Middle frontal gyrus (tissue), 1 donor: ENCODE measurements around the gene OSBPL8.
"Not testable (repeated sequence)": the region's sequence is repeated elsewhere in the genome, so short reads cannot be mapped to it uniquely, and the experiment has no call there.

Source experiments
- DNase-seq: peaks from one replicate; pipeline ENCODE4 v3.0.0-alpha.2; 2015; ENCODE audit warnings: low spot score; ENCODE audit errors: extremely low spot score

Gene OSBPL8

DNA sequence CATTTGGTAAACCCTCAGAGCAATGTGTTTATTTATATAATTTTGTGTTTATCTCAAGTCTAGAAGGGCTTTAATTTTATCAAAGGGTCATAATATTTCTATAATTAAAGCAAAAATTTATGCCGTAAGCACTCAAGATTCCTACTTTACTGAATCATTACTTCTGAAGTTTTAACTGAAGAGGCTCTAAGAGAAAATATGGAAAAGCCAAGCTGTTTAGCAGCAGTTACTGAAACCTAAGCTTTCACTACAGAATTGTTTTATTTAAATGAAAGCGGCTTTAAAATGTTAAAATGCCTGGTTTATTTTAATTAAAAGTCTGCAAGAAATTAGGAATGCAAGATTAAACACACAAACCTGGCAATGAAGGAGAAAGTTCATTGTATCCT lies 137.4 kb downstream of the OSBPL8 start:
- no peak for DNase-seq

GRCh38 chr12:76421046-76421445 lies 138.5 kb downstream of the OSBPL8 start:
- DNase-seq, result no peak

DNA sequence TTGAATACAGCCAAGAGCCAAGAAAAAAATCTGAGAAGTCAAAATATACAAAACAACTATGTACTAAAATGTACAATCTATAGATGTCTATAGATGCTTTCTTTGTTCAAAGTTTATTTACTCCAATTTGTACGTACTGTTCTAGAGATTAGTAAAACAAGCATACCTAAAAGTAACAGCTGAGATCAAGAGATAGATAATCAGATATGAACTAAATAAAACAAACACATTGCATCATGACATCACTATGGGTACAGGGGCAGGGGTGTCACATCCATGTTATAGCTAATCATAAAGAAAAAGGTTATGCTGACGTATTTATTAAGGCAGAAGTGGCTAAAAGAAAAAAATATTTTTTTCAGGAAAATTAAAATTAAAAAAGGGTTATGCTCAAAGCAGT lies 139.3 kb downstream of the OSBPL8 start:
- no peak for DNase-seq

GRCh38 chr12:76417116-76417515 lies 142.5 kb downstream of the OSBPL8 start:
- no peak for DNase-seq

DNA sequence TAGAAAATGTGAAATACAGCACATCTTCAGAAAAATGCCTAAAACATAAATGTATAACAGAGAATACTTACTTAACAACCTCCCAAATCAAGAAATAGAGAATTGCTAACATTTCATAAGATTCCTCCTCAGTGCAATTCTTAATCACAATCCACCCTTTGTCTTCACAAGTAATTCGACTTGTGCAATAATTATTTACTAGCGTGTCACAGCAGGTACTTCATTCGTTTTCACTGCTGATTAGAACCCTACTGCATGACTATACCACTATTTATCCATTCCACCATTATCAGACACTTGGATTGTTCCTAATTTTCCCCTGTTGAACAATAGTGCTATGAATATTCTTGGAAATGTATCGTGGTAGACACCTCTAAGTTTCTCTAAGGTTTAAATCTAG lies 146.4 kb downstream of the OSBPL8 start:
- no peak for DNase-seq

DNA sequence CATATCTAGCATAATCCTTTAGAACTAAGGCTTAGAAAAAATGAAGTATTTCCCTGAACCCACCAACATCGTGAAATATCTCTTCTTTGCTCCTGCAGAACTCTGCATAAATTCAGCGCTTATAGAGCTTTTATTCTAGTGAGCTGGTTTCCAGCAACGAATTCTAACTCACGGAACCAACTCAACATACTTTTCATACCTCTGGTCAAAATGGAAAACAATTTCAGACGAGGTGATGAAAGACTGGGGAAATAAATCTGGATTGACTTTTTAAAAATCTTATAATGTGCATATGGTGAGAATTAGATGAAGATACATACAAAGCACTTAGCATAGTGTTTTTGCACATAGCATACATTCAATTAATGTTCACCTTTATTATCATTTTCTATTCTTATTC lies 148.8 kb downstream of the OSBPL8 start:
- DNase-seq, result no peak

- no peak for DNase-seq
These were observed 149.2 kb downstream of the OSBPL8 start for GRCh38 chr12:76410371-76410770.

- no peak for DNase-seq
These were observed 150.5 kb downstream of the OSBPL8 start for GRCh38 chr12:76409074-76409473.

- no peak for DNase-seq
These were observed 151.9 kb downstream of the OSBPL8 start for GRCh38 chr12:76407710-76408109.

DNA sequence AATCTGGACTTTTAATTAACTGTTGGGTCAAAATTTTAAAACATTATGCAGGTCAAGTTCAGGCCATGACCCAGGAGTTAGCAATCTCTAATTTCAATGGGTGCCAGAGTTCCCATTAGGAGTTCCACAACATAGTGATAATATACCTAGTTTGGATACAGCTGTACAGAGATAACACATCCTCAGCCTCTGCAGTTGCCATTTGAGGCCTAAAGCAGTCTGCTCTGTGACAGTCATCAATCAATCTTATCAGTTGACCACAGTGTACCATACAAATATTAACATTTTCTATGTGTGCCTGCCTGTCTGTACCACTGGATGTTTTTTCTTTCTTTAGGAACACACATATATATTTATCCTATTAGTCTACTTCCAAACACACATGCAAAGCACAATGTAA lies 157.3 kb downstream of the OSBPL8 start:
- no peak for DNase-seq

DNA sequence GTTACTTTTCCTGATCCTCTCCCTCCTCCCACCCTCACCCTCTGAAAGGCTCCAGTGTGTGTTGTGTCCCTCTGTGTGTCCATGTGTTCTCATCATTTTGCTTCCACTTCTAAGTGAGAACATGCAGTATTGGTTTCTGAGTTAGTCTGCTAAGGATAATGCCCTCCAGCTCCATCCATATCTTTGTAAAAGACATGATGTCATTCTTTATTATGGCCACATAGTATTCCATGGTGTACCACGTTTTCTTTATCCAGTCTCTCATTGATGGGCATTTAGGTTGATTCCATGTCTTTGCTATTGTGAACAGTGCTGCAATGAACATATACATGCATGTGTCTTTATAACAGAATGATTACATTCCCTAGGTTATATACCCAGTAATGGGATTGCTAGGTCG lies 159.4 kb downstream of the OSBPL8 start:
- no peak for DNase-seq

DNA sequence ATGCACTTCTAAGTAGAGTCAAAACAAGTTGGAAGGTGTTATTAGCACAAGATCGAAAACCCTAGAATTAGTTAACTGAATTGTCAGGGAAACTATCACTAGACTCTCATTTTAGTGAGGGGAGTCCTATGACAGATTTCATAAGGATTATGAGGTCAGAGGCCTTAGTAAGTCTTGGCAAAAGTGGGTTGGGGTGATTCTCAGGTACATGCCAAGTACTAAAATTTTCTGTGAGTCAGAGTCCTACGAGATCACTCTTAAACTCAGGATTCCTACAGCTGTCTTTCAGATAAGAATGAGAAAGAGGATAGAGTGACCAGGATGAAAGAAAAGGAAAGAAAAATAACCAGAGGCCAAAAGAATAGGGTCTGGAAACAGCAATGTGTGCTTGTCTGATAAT lies 160.5 kb downstream of the OSBPL8 start:
- no peak for DNase-seq

- no peak for DNase-seq
These were observed 161.5 kb downstream of the OSBPL8 start for GRCh38 chr12:76398106-76398505.

DNA sequence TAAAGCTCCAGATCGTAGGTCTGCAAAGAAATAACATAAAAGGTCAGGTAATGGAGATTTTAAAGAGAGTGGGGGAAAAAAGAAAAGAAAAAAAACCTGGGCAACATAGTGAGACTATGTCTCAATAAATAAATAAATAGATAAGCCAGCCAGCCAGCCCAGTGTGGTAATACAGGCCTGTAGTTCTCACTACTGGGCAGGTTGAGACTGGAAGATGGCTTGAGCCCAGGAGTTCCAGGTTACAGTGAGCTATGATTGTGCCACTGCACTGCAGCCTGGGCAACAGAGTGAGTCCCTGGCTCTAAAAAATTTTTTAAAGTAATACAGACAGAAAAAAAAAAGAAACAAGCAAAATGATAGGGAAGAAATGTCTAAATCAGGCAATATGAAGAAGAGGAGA lies 168.1 kb downstream of the OSBPL8 start:
- DNase-seq, result no peak

GRCh38 chr12:76387614-76388013 lies 172.0 kb downstream of the OSBPL8 start:
- DNase-seq, result no peak

GRCh38 chr12:76384560-76384959 lies 175.0 kb downstream of the OSBPL8 start:
- no peak for DNase-seq

GRCh38 chr12:76383988-76384387 lies 175.6 kb downstream of the OSBPL8 start:
- DNase-seq, result no peak

GRCh38 chr12:76379261-76379660 lies 180.3 kb downstream of the OSBPL8 start:
- DNase-seq, result no peak

DNA sequence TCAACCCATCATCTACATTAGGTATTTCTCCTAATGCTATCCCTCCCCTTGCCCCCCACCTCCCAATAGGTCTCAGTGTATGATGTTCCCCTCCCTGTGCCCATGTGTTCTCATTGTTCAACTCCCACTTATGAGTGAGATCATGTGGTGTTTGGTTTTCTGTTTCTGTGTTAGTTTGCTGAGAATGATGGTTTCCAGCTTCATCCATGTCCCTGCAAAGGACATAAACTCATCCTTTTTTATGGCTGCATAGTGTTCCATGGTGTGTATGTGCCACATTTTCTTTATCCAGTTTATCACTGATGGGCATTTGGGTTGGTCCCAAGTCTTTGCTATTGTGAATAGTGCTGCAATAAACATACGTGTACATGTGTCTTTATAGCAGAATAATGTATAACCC lies 182.7 kb downstream of the OSBPL8 start:
- not testable (repeated sequence) for DNase-seq

GRCh38 chr12:76375939-76376338 lies 183.6 kb downstream of the OSBPL8 start:
- no peak for DNase-seq

DNA sequence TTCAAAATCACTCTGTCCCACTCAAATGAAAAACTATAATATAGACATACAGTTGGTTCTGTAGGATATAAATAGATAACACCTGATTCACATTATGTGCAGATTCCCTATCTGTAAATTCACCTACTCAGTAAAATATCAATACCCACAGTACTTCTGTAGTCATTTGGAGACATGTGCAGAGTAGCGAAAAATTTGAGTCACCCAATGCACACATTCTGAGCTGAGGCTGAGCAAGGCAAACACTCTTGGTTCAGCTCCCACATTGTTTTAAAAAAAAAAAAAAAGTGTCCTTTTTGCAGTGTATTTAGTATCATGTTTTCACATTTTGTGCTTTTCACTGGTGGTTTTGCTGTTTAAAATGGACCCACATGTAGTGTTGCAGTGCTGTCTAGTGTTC lies 184.1 kb downstream of the OSBPL8 start:
- no peak for DNase-seq

DNA sequence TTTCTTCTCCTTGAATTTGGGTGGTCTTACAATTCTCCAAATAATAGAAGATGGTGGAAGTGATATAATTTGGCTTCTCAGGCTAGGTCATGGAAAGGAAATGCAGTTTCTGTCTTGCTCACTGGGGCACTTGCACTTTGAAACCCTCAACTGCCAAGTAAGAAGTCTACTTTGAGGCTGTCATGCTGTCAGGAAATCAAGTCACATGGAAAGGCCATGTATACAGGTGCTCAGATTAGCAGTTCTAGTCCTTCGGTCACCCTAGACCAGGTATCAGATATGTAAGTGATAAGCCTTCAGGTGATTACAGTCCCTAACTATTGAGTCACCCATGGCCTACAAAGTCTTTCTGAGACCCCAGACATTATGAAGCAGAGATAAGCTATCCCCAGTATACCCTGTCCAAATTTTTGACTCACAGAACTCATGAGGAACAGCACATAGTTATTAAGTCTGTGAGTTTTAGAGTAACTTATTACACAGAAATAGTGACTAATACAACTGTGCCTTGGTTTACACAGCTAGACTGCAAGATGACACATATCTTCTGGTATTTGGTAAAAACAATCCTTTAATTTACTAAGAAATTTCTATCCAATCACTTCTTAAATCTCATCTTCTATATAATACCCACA lies 185.1 kb downstream of the OSBPL8 start:
- no peak for DNase-seq

DNA sequence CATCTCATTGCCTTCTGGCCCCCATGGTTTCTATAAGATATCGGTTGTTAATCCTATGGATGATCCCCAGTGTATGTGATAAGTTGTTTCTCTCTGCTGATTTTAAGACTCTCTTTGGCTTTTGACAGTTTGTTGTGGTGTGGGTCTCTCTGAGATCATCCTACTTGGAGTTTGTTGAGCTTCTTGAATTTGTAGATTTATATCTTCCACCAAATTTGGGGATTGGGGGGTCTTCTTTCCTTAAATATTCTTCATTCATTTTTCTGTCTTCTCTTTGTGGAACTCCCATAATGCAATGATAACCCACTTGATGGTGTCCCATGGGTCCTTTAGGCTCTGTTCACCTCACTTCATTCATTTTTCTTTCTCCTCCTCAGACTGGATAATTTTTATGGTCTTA lies 191.3 kb downstream of the OSBPL8 start:
- DNase-seq, result no peak

GRCh38 chr12:76366163-76366562 lies 193.4 kb downstream of the OSBPL8 start:
- no peak for DNase-seq
